ENCODE data around the gene GCNT1. TPM values are rescaled to one million over a fixed set of nuclear protein-coding genes. Genes with fewer than 3 reads are reported as not detected.

The GCNT1 gene
- total RNA-seq, 2 donors from 2014 or later = 36.5 to 59.9 TPM

GRCh38 chr9:76448501-76448900 lies 10.5 kb upstream of the GCNT1 start:
- no peaks in the 10 kb centered on the region for H3K27me3 ChIP-seq
- H3K36me3 ChIP-seq = no peaks in the 10 kb centered on the region
- no peaks in the 10 kb centered on the region for H3K9me3 ChIP-seq
- no peak overlapping the region for H3K27ac ChIP-seq
- intact Hi-C loops (cut with DNase I) = loop anchor here (5.0 kb wide), 1 partner anchor 259 kb away; no protein-coding TSS in a partner anchor
- no peak overlapping the region for H3K4me3 ChIP-seq
- no peak overlapping the region for H3K9ac ChIP-seq (ENCODE audit: low read depth in 2 of 2, low read length in 2 of 2)
- no peaks in the 10 kb centered on the region for H3K4me1 ChIP-seq
- no peak for TF ChIP-seq CTCF (IDR thresholded peaks at IDR 0.05)
- DNase-seq = no peak

- Histone ChIP-seq H3K36me3 (no peaks in the 10 kb centered on the region), H3K4me3 (no peak overlapping the region), H3K9me3 (no peaks in the 10 kb centered on the region), H3K27ac (no peak overlapping the region), H3K9ac (ENCODE audit: low read depth in 2 of 2, low read length in 2 of 2) (no peak overlapping the region), H3K4me1 (no peaks in the 10 kb centered on the region), H3K27me3 (no peaks in the 10 kb centered on the region)
- no peak for TF ChIP-seq CTCF (IDR thresholded peaks at IDR 0.05)
- intact Hi-C loops (cut with DNase I) = no loop called here
- DNase-seq = no peak
Measured at GRCh38 chr9:76451234-76451633, 7.7 kb upstream of the GCNT1 start.

GRCh38 chr9:76452839-76453238 lies 6.1 kb upstream of the GCNT1 start:
- Histone ChIP-seq H3K4me3 (no peak overlapping the region), H3K27ac (no peak overlapping the region), H3K4me1 (no peaks in the 10 kb centered on the region), H3K9me3 (no peaks in the 10 kb centered on the region), H3K36me3 (no peaks in the 10 kb centered on the region), H3K9ac (ENCODE audit: low read depth in 2 of 2, low read length in 2 of 2) (no peak overlapping the region), H3K27me3 (no peaks in the 10 kb centered on the region)
- intact Hi-C loops (cut with DNase I) = loop anchor here (2.0 kb wide), 1 partner anchor 208 kb away; no protein-coding TSS in a partner anchor
- no peak for TF ChIP-seq CTCF (IDR thresholded peaks at IDR 0.05)
- DNase-seq = no peak

- no peak overlapping the region for H3K27ac ChIP-seq
- no peaks in the 10 kb centered on the region for H3K9me3 ChIP-seq
- H3K4me3 ChIP-seq = no peak overlapping the region
- no peak overlapping the region for H3K9ac ChIP-seq (ENCODE audit: low read depth in 2 of 2, low read length in 2 of 2)
- DNase-seq = no peak
- no peaks in the 10 kb centered on the region for H3K27me3 ChIP-seq
- no peak for TF ChIP-seq CTCF (IDR thresholded peaks at IDR 0.05)
- intact Hi-C loops (cut with DNase I) = loop anchor here (2.0 kb wide), 1 partner anchor 207 kb away; no protein-coding TSS in a partner anchor
- no peaks in the 10 kb centered on the region for H3K4me1 ChIP-seq
- H3K36me3 ChIP-seq = no peaks in the 10 kb centered on the region
Measured at GRCh38 chr9:76453785-76454184, 5.2 kb upstream of the GCNT1 start.

- DNase-seq = no peak
- intact Hi-C loops (cut with DNase I) = no loop called here
- no peaks in the 10 kb centered on the region for H3K9me3 ChIP-seq
- H3K36me3 ChIP-seq = no peaks in the 10 kb centered on the region
- no peak overlapping the region for H3K9ac ChIP-seq (ENCODE audit: low read depth in 2 of 2, low read length in 2 of 2)
- H3K4me1 ChIP-seq = no peaks in the 10 kb centered on the region
- no peak for TF ChIP-seq CTCF (IDR thresholded peaks at IDR 0.05)
- H3K4me3 ChIP-seq = no peak overlapping the region
- no peak overlapping the region for H3K27ac ChIP-seq
- H3K27me3 ChIP-seq = no peaks in the 10 kb centered on the region
Measured at GRCh38 chr9:76454311-76454710, 4.7 kb upstream of the GCNT1 start.
